Measurements from ENCODE around the gene FAM193A. TPM values are rescaled to one million over a fixed set of nuclear protein-coding genes. Genes with fewer than 3 reads are reported as not detected.
A peak's percentile ranks its signal among the peaks of the same experiment; 100 is the strongest.

Gene FAM193A
- total RNA-seq, 2 donors from 2014 or later = 14.6 to 17.0 TPM

- Histone ChIP-seq H3K27me3 (no peaks in the 10 kb centered on the region), H3K27ac (no peak overlapping the region), H3K4me3 (no peak overlapping the region), H3K9me3 (no peaks in the 10 kb centered on the region), H3K36me3 (peaks cover 47% of the 10 kb centered on the region), H3K4me1 (no peaks in the 10 kb centered on the region)
- TF ChIP-seq CTCF (IDR thresholded peaks at IDR 0.05) = no peak
- peak; percentile 13 for DNase-seq (ENCODE audit: low spot score)
Measured at GRCh38 chr4:2650276-2650675, 113.8 kb downstream of the FAM193A start.

- no peak overlapping the region for H3K27ac ChIP-seq
- TF ChIP-seq CTCF (IDR thresholded peaks at IDR 0.05) = no peak
- no peaks in the 10 kb centered on the region for H3K4me1 ChIP-seq
- no peaks in the 10 kb centered on the region for H3K9me3 ChIP-seq
- peaks cover 44% of the 10 kb centered on the region for H3K36me3 ChIP-seq
- H3K27me3 ChIP-seq = no peaks in the 10 kb centered on the region
- peak; percentile 30 for DNase-seq (ENCODE audit: low spot score)
- no peak overlapping the region for H3K4me3 ChIP-seq
Measured at GRCh38 chr4:2651546-2651945, 115.1 kb downstream of the FAM193A start.

- Histone ChIP-seq H3K4me1 (no peaks in the 10 kb centered on the region), H3K36me3 (peaks cover 40% of the 10 kb centered on the region), H3K9me3 (no peaks in the 10 kb centered on the region), H3K27me3 (no peaks in the 10 kb centered on the region), H3K4me3 (no peak overlapping the region), H3K27ac (no peak overlapping the region)
- TF ChIP-seq CTCF (IDR thresholded peaks at IDR 0.05) = no peak
- no peak for DNase-seq (ENCODE audit: low spot score)
Measured at GRCh38 chr4:2651998-2652397, 115.6 kb downstream of the FAM193A start.

- Histone ChIP-seq H3K27ac (no peak overlapping the region), H3K9me3 (no peaks in the 10 kb centered on the region), H3K27me3 (no peaks in the 10 kb centered on the region), H3K36me3 (peaks cover 39% of the 10 kb centered on the region), H3K4me3 (no peak overlapping the region), H3K4me1 (no peaks in the 10 kb centered on the region)
- no peak for TF ChIP-seq CTCF (IDR thresholded peaks at IDR 0.05)
- DNase-seq (ENCODE audit: low spot score) = peak; percentile 21
Measured at GRCh38 chr4:2652415-2653160, 116.1 kb downstream of the FAM193A start.

GRCh38 chr4:2660596-2661211 lies 124.3 kb downstream of the FAM193A start:
- Histone ChIP-seq H3K4me3 (no peak overlapping the region), H3K4me1 (peaks cover 0 to 20% of the 10 kb centered on the region in 2 donors), H3K36me3 (peaks cover 47% of the 10 kb centered on the region), H3K9me3 (no peaks in the 10 kb centered on the region), H3K27ac (peak overlapping the region; percentile 26 to 44), H3K27me3 (no peaks in the 10 kb centered on the region)
- TF ChIP-seq CTCF (IDR thresholded peaks at IDR 0.05) = no peak
- no peak for DNase-seq (ENCODE audit: low spot score)
